Transverse colon (tissue), 4 donors: ENCODE measurements around the gene TCEAL7. TPM values are rescaled to one million over a fixed set of nuclear protein-coding genes. Genes with fewer than 3 reads are reported as not detected.

ENCODE experiments used
- DNase-seq: peaks from one replicate; pipeline ENCODE4 v3.0.0-alpha.2; 2019
- H3K27ac ChIP-seq, 4 donors: fragments of 200-600 bp; sonication (generic); 2 replicates each; pipeline ENCODE4 v1.5.1; 2016 to 2018; ENCODE audit warnings: inconsistent platforms in 4 of 4
- H3K27me3 ChIP-seq: fragments of 200-600 bp; sonication (generic); 2 replicates; pipeline ENCODE4 v1.5.1; 2017; ENCODE audit warnings: inconsistent platforms
- H3K36me3 ChIP-seq, 4 donors: fragments of 200-600 bp; sonication (generic); 2 replicates each; pipeline ENCODE4 v1.5.1; 2017 to 2019; ENCODE audit warnings: inconsistent platforms in 4 of 4
- H3K4me1 ChIP-seq, 4 donors: fragments of 200-600 bp; sonication (generic); 2 replicates each; pipeline ENCODE4 v1.5.1; 2017 to 2020; ENCODE audit warnings: inconsistent platforms in 4 of 4
- H3K4me3 ChIP-seq, 4 donors: fragments of 200-600 bp; sonication (generic); 1 replicate in 1 of 4; 2 replicates in 3 of 4; pipeline versions ENCODE4 v1.5.1 to v1.6.1; 2017 to 2019; ENCODE audit warnings: inconsistent platforms in 4 of 4
- H3K9me3 ChIP-seq, 2 donors: fragments of 200-600 bp; sonication (generic); 2 replicates each; pipeline ENCODE4 v1.5.1; 2017 to 2019; ENCODE audit warnings: inconsistent platforms in 2 of 2
- EP300 ChIP-seq: sonication (generic); formaldehyde crosslinking; IDR thresholded peaks from one replicate; pipeline ENCODE4 v1.6.1; 2017; ENCODE audit warnings: antibody characterized with exemption, low read depth
- POLR2A ChIP-seq: fragments of 450-650 bp; IDR thresholded peaks from one replicate; pipeline ENCODE4 v1.6.1; 2016; ENCODE audit warnings: antibody characterized with exemption, mild to moderate bottlenecking, moderate library complexity
- POLR2AphosphoS5 ChIP-seq, 3 donors: sonication (generic); formaldehyde crosslinking; IDR thresholded peaks; one replicate each; pipeline ENCODE4 v1.6.1; 2016; ENCODE audit warnings: antibody characterized with exemption in 3 of 3
- WGBS, 2 donors: methylation state at CpG; one replicate each; pipeline ENCODE4 v1.1.5; 2018; ENCODE audit warnings: low coverage in 1 of 2; 5-methylcytosine and 5-hydroxymethylcytosine counted together
- in situ Hi-C, 4 donors: fragments of 200-750 bp; cut with MboI; loops; one replicate each; pipeline versions ENCODE4 v1.15.0 to v1.15.1; 2017; ENCODE audit warnings: low sequenced_read_pairs in 3 of 4, low pct_ligation_motif_present in 1 of 4, low pct_unique_long_range_greater_than_20kb in 1 of 4
- intact Hi-C: fragments of 100-400 bp; cut with DNase I; formaldehyde crosslinking; loops from one replicate; pipeline ENCODE4 v1.15.1; 2023; ENCODE audit warnings: low total_unique reads
- total RNA-seq, 4 donors: library from RNA; depleted of rRNA; stranded (reverse); fragments of >200 nt; gene quantifications; one replicate each; pipeline ENCODE4 v1.1.0, GENCODE V29; 2016
- TF ChIP-seq, protein P1 (sequence below), 5 experiments: fragments of 200-600 bp in 3 of 5; fragments of 450-650 bp in 2 of 5; sonication (generic) in 3 of 5; IDR thresholded peaks; 1 replicate in 2 of 5; 2 replicates in 3 of 5; pipeline ENCODE4 v1.5.1; 2016 to 2017; ENCODE audit warnings: antibody characterized with exemption in 5 of 5, inconsistent platforms in 3 of 5, mild to moderate bottlenecking in 2 of 5, moderate library complexity in 1 of 5

The TCEAL7 gene
- total RNA-seq, 4 donors from 2014 or later = 2.8 to 3.7 (median 3.5) TPM; not detected in 1

DNA sequence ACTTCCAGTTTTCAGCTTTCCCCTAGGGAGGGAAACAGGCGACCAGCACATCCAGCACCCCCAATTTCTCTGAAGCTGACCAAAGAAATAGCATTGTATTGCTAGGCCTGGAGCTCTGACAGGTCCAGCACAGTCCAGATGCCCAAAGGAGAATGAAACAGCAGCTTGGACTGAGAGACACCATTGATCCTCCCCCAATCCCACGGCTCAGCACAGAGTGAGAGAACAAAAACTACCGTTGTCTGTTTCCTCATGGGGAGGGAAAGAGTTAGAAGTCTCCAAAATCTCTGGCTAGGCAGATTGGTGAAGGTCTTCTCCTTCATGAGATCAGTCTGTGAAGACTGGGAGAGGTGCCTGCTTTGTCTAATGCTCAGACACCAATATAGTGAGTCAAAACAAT lies 8.6 kb downstream of the TCEAL7 start:
- TF ChIP-seq POLR2AphosphoS5 (IDR thresholded peaks at IDR 0.05) (no peak), POLR2A (no peak), EP300 (no peak)
- TF ChIP-seq, protein P1, sequence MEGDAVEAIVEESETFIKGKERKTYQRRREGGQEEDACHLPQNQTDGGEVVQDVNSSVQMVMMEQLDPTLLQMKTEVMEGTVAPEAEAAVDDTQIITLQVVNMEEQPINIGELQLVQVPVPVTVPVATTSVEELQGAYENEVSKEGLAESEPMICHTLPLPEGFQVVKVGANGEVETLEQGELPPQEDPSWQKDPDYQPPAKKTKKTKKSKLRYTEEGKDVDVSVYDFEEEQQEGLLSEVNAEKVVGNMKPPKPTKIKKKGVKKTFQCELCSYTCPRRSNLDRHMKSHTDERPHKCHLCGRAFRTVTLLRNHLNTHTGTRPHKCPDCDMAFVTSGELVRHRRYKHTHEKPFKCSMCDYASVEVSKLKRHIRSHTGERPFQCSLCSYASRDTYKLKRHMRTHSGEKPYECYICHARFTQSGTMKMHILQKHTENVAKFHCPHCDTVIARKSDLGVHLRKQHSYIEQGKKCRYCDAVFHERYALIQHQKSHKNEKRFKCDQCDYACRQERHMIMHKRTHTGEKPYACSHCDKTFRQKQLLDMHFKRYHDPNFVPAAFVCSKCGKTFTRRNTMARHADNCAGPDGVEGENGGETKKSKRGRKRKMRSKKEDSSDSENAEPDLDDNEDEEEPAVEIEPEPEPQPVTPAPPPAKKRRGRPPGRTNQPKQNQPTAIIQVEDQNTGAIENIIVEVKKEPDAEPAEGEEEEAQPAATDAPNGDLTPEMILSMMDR (IDR thresholded peaks at IDR 0.05) = no peak
- H3K4me1 ChIP-seq = no peaks in the 10 kb centered on the region
- 51% methylated on average over 3 of the region's 3 CpGs; no CpG with 5 or more reads in 1 of the 2 donors for WGBS, 2 donors
- intact Hi-C loops = no loop called here
- no peaks in the 10 kb centered on the region for H3K9me3 ChIP-seq
- no peaks in the 10 kb centered on the region for H3K36me3 ChIP-seq
- DNase-seq = no peak
- no peak overlapping the region for H3K4me3 ChIP-seq
- no peaks in the 10 kb centered on the region for H3K27me3 ChIP-seq
- in situ Hi-C loops = loop anchor here in 1 of 4 donors (25.0 kb wide), 1 partner anchor 124 kb away; no protein-coding TSS in a partner anchor
- no peak overlapping the region for H3K27ac ChIP-seq

DNA sequence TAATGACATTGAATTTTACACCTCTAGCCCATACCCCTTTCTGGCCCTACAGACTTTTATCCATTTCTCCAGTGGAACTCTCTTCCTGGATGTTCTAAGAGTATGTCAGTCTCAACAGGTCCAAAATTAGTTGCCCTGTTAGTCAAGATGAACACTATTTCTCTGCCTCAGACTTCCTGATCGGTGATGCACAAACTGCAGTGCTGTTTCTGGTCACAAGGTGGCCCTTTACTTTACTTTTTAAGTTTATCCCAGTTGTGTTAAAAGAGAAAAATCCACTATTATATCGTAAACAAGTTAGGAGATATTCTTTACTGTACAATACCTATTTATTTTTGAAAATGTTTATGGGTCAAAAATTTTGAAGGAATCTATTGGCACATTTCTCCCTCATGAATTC lies 13.1 kb downstream of the TCEAL7 start:
- WGBS, 2 donors = 8% methylated on average over 2 of the region's 2 CpGs; no CpG with 5 or more reads in 1 of the 2 donors
- intact Hi-C loops = loop anchor here (10.0 kb wide), 1 partner anchor 122 kb away; no protein-coding TSS in a partner anchor
- Histone ChIP-seq H3K27ac (no peak overlapping the region), H3K27me3 (no peaks in the 10 kb centered on the region), H3K4me3 (no peak overlapping the region), H3K9me3 (no peaks in the 10 kb centered on the region), H3K36me3 (no peaks in the 10 kb centered on the region), H3K4me1 (no peaks in the 10 kb centered on the region)
- TF ChIP-seq POLR2A = no peak
- TF ChIP-seq, protein P1 (IDR thresholded peaks at IDR 0.05) = peak; percentile 53 to 70 (median 59)
- DNase-seq = peak; percentile 52
- in situ Hi-C loops = loop anchor here in 2 of 4 donors (10.0 to 25.0 kb wide), 2 partner anchors 119 to 122 kb away; no protein-coding TSS in a partner anchor

DNA sequence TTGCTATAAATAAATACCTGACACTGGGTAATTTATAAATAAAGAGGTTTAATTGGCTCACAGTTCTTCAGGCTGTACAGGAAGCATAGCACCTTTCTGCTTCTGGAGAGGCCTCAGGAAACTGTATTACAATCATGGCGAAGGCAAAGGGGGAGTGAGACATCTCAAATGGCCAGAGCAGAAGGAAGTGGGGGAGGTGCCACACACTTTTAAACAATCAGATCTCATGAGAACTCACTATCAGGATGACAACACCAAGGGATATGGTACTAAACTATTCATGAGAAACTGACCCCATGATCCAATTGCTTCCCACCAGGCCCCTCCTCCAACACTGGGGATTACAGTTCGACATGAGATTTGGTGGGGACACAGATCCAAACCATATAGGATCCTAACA lies 14.6 kb downstream of the TCEAL7 start:
- Histone ChIP-seq H3K4me1 (no peaks in the 10 kb centered on the region), H3K9me3 (no peaks in the 10 kb centered on the region), H3K36me3 (no peaks in the 10 kb centered on the region), H3K27ac (no peak overlapping the region), H3K4me3 (no peak overlapping the region), H3K27me3 (no peaks in the 10 kb centered on the region)
- 66% methylated on average over 2 of the region's 2 CpGs; no CpG with 5 or more reads in 1 of the 2 donors for WGBS, 2 donors
- in situ Hi-C loops (loop anchor here in 2 of 4 donors (10.0 to 25.0 kb wide), 2 partner anchors 118 to 120 kb away; no protein-coding TSS in a partner anchor), intact Hi-C loops (loop anchor here (10.0 kb wide), 1 partner anchor 120 kb away; no protein-coding TSS in a partner anchor)
- TF ChIP-seq EP300 (no peak), POLR2AphosphoS5 (IDR thresholded peaks at IDR 0.05) (no peak), POLR2A (no peak)
- TF ChIP-seq, protein P1 (IDR thresholded peaks at IDR 0.05) = no peak
- no peak for DNase-seq

DNA sequence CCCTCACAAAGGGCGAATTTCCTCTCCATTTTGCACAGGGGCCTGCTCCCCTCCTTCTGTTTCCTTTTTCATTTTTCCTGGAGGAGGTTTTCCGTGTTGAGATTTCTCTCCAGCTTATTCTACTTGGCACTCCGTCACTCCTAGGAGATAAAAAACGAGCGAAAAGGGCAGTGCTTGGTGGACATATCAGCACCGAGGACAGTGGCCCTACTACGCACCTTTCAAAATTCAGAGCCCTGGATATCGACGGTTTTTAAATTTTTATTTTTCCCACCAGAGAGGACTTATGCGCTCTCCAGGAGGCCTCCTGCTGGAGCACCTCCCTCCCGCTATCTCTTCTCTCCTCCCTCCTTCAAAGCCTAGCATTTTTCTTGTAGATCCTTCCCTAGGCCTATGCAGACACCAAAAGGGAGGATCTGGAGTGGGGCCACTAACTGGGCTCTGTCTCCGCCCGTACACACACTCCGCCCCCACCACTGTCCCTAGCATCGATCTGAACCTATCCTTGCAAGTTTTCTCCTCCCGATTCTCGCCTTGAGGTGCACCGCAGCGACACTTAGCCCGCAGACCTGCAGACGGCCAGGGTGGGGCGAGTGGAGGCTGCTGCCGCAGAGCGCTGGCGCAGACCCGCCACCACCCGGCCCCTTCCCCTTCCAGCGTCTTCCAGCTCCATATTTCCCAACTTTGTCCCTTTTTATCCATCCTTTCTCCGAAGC lies 17.8 kb downstream of the TCEAL7 start:
- H3K27ac ChIP-seq = no peak overlapping the region
- in situ Hi-C loops (loop anchor here in 2 of 4 donors (10.0 to 25.0 kb wide), 2 partner anchors 114 to 117 kb away; no protein-coding TSS in a partner anchor), intact Hi-C loops (loop anchor here (10.0 kb wide), 1 partner anchor 117 kb away; no protein-coding TSS in a partner anchor)
- H3K9me3 ChIP-seq = no peaks in the 10 kb centered on the region
- TF ChIP-seq POLR2A = no peak
- no peak for TF ChIP-seq EP300
- TF ChIP-seq, protein P1 (IDR thresholded peaks at IDR 0.05) = no peak
- TF ChIP-seq POLR2AphosphoS5 (IDR thresholded peaks at IDR 0.05) = no peak
- no peaks in the 10 kb centered on the region for H3K36me3 ChIP-seq
- H3K4me1 ChIP-seq = no peaks in the 10 kb centered on the region
- WGBS, 2 donors = 70 to 75% methylated on average over 9 to 29 of the region's 29 CpGs
- DNase-seq = no peak
- no peak overlapping the region for H3K4me3 ChIP-seq
- no peaks in the 10 kb centered on the region for H3K27me3 ChIP-seq
